Urinary bladder (tissue), 4 donors: Measurements from ENCODE around the gene PTPRN2. TPM values are rescaled to one million over a fixed set of nuclear protein-coding genes. Genes with fewer than 3 reads are reported as not detected.

Experiments used
- DNase-seq: peaks from one replicate; pipeline ENCODE4 v3.0.0-alpha.2; 2015; ENCODE audit errors: extremely low spot score
- H3K27ac ChIP-seq: one replicate; pipeline ENCODE4 v1.5.1; 2013; ENCODE audit warnings: low read depth, mild to moderate bottlenecking, moderate library complexity
- H3K36me3 ChIP-seq: one replicate; pipeline ENCODE4 v1.6.1; 2013; ENCODE audit warnings: mild to moderate bottlenecking, moderate library complexity; ENCODE audit not compliant: insufficient read depth
- H3K4me1 ChIP-seq: one replicate; pipeline ENCODE4 v1.6.1; 2013; ENCODE audit warnings: mild to moderate bottlenecking, moderate library complexity; ENCODE audit not compliant: insufficient read depth
- H3K4me3 ChIP-seq: one replicate; pipeline ENCODE4 v1.5.1; 2013; ENCODE audit warnings: low read depth, low read length
- WGBS: extraction: QIAGEN DNeasy Blood & Tissue Kit; methylation state at CpG from one replicate; pipeline ENCODE4 v1.1.7; 2013; 5-methylcytosine and 5-hydroxymethylcytosine counted together
- polyA plus RNA-seq: library from polyadenylated mRNA; stranded (reverse); fragments of 200-250 nt; gene quantifications from one replicate; pipeline ENCODE4 v1.2.3, GENCODE V29; 2013
- total RNA-seq: library from RNA; depleted of rRNA; stranded (reverse); fragments of >200 nt; gene quantifications from one replicate; pipeline ENCODE4 v1.2.3, GENCODE V29; 2014
- donor health status: healthy with polysubstance abuse.
- donor health status: healthy.

Gene PTPRN2
- total and polyA plus RNA-seq, 2 donors = 2.8 to 4.4 TPM

- 94% methylated on average over 3 of the region's 3 CpGs for WGBS
- Histone ChIP-seq H3K27ac (no peak overlapping the region), H3K4me1 (no peaks in the 10 kb centered on the region), H3K4me3 (no peak overlapping the region), H3K36me3 (no peaks in the 10 kb centered on the region)
- no peak for DNase-seq
Measured at GRCh38 chr7:157532068-157532467, 1055.6 kb downstream of the PTPRN2 start.

- Histone ChIP-seq H3K27ac (no peak overlapping the region), H3K36me3 (no peaks in the 10 kb centered on the region), H3K4me1 (no peaks in the 10 kb centered on the region), H3K4me3 (no peak overlapping the region)
- DNase-seq = no peak
- 66% methylated on average over 25 of the region's 25 CpGs for WGBS
Measured at GRCh38 chr7:157529768-157530560, 1057.7 kb downstream of the PTPRN2 start.

GRCh38 chr7:157528785-157529341 is 1058.8 kb downstream of the PTPRN2 start:
- H3K36me3 ChIP-seq = no peaks in the 10 kb centered on the region
- H3K4me3 ChIP-seq = no peak overlapping the region
- no peaks in the 10 kb centered on the region for H3K4me1 ChIP-seq
- DNase-seq = no peak
- no peak overlapping the region for H3K27ac ChIP-seq
- WGBS = 62% methylated on average over 19 of the region's 19 CpGs

GRCh38 chr7:157527686-157528085 is 1059.9 kb downstream of the PTPRN2 start:
- 88% methylated on average over 19 of the region's 19 CpGs for WGBS
- no peak overlapping the region for H3K4me3 ChIP-seq
- H3K27ac ChIP-seq = no peak overlapping the region
- no peaks in the 10 kb centered on the region for H3K4me1 ChIP-seq
- no peaks in the 10 kb centered on the region for H3K36me3 ChIP-seq
- DNase-seq = no peak

DNA sequence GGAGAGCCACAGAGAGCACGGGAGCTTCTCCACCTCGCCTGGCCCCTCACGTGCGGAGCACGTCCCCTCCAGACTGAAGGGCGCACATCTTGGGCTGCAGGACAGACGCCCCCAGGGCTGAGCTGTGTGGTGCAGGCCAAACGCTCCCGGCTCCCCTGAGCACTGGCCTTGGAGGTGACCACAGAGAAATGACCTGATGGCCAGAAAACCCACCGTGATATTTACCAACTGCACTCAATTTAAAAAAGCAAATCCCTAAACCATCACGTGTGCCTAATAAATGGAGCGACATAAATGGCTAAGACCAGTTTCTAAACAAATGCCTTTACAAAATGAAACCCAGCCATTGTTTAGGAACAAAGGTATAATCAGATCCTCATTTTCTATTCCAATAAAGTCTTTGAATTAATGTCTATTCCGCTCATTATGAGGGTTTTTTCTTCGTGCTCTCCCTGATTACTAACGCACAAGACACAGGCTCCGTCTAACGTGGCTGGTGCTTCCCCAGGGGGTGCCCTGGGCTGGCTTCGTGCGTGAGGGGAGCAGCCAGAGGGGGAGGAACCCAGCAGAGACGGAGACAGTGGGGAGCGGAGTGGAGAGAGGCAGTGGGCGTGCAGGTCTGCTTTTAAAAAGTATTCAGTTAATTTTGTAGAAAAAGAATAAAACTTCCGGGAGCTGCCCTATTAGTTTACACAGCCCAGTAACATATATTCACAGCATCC is 1060.5 kb downstream of the PTPRN2 start:
- Histone ChIP-seq H3K36me3 (no peaks in the 10 kb centered on the region), H3K4me3 (no peak overlapping the region), H3K4me1 (no peaks in the 10 kb centered on the region), H3K27ac (no peak overlapping the region)
- DNase-seq = no peak
- WGBS = 66% methylated on average over 23 of the region's 23 CpGs

DNA sequence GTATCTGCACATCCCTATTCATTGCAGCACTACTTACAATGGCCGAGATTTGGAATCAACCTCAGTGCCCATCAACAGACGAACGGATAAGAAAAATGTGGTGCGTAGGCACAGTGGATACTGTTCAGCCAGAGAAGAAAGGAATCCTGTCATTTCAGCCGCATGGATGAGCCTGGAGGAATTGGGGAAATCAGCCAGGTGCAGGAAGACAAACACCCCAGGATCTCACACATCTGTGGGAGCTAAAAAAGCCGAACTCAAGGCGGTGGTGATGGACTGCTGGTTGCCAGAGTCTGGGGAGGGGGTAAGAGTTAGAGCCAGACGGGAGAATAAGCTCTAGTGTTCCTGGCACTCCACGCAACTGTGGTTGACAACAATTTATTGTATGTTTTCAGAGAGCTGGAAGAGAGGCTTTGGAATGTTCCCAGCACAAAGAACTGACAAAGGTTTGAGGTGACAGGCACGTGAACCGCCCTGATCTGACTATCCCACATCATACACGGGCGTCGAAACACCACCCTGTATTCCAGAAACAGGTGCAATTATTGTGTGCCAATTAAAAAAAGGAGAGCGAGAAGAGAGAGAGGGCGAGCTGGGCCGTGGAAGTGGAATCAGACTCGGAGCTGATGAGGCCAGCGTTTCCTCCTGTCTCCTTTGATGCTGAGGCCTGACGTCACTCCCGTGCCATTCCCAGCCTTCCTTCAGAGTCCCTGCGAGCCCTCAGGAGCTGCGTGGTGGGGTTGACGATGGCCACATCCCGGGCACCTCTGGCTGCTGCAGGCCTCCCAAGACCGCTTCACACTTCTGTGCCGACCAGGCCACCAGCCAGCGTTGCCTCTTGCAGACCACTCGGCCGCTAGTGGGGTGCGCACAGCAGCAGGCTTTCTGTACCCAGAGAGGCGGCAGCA is 1061.4 kb downstream of the PTPRN2 start:
- Histone ChIP-seq H3K36me3 (no peaks in the 10 kb centered on the region), H3K4me1 (no peaks in the 10 kb centered on the region), H3K27ac (no peak overlapping the region), H3K4me3 (no peak overlapping the region)
- no peak for DNase-seq
- WGBS = 59% methylated on average over 32 of the region's 32 CpGs

DNA sequence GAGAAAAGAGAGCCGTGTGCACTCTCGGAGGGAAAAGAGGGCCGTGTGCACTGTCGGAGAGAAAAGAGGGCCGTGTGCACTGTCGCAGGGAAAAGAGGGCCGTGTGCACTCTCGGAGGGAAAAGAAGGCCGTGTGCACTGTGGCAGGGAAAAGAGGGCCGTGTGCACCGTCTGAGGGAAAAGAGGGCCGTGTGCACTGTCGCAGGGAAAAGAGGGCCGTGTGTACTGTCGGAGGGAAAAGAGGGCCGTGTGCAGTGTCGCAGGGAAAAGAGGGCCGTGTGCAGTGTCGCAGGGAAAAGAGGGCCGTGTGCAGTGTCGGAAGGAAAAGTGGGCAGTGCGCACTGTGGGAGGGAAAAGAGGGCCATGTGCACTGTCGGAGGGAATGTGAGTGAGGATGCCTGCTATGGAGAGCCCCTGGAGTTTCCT is 1062.1 kb downstream of the PTPRN2 start:
- Histone ChIP-seq H3K4me3 (no peak overlapping the region), H3K27ac (no peak overlapping the region), H3K4me1 (no peaks in the 10 kb centered on the region), H3K36me3 (no peaks in the 10 kb centered on the region)
- 81% methylated on average over 23 of the region's 23 CpGs for WGBS
- no peak for DNase-seq

DNA sequence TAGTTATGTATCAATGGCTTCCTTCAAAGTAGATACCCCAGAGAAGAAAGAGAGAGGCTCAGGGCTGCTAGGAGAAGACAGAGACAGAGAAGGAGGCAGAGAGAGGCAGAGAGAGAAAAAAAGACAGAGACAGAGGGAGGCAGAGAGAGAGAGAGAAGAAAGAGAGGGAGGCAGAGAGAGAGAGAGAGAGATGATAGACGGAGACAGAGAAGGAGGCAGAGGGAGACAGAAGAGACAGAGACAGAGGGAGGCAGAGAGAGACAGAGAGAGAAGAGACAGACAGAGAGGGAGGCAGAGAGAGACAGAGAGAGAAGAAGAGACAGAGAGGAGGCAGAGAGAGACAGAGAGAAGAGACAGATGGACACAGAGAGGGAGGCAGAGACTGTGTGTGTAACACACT is 1062.9 kb downstream of the PTPRN2 start:
- no peak for DNase-seq
- Histone ChIP-seq H3K4me1 (no peaks in the 10 kb centered on the region), H3K4me3 (no peak overlapping the region), H3K36me3 (no peaks in the 10 kb centered on the region), H3K27ac (no peak overlapping the region)
- WGBS = 87% methylated on average over 1 of the region's 1 CpG

GRCh38 chr7:157523766-157524421 is 1063.7 kb downstream of the PTPRN2 start:
- Histone ChIP-seq H3K36me3 (no peaks in the 10 kb centered on the region), H3K27ac (no peak overlapping the region), H3K4me3 (no peak overlapping the region), H3K4me1 (no peaks in the 10 kb centered on the region)
- 80% methylated on average over 20 of the region's 20 CpGs for WGBS
- no peak for DNase-seq

- no peak overlapping the region for H3K4me3 ChIP-seq
- DNase-seq = no peak
- no peaks in the 10 kb centered on the region for H3K4me1 ChIP-seq
- no peak overlapping the region for H3K27ac ChIP-seq
- 88% methylated on average over 13 of the region's 13 CpGs for WGBS
- H3K36me3 ChIP-seq = no peaks in the 10 kb centered on the region
Measured at GRCh38 chr7:157523371-157523765, 1064.3 kb downstream of the PTPRN2 start.

DNA sequence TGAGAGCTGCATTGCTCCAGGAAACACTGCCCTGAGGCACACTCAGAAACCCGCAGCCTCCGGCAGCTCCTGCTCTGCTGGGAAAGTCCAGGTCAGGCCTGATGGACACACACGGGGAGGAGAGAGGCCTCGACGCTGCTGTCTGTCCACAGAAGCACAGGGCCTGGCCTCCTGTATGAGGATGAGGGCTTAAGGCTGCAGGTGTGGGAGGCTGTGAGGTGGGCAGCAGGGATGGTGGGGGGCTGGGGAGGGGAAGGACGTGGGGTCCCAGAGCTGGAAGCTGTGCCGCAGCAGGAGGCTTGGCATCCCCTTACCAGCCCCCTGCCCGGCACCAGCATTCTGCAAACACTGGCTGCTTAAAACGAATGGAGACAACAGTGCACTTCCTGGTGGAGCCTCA is 1064.7 kb downstream of the PTPRN2 start:
- Histone ChIP-seq H3K4me3 (no peak overlapping the region), H3K36me3 (no peaks in the 10 kb centered on the region), H3K27ac (no peak overlapping the region), H3K4me1 (no peaks in the 10 kb centered on the region)
- WGBS = 47% methylated on average over 9 of the region's 9 CpGs
- DNase-seq = no peak

DNA sequence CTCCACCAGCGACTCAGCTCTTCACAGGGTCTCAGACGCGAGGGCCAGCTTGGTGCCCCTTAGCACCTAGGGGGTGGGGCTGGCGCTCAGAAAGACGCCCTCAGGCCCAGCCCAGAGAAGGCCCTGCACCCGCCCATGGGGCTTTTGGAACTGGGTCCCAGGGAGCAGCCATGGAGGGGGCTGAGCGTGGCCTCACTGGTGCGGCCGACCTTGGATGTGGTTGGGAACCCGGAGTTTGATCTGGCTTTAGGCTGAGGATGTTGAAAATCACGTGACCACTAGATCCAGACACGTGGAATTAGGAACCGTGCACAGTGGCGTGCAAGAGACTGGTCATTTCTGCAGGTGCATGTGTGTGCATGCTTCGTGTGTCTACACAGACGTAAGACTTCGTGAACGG is 1065.4 kb downstream of the PTPRN2 start:
- Histone ChIP-seq H3K4me3 (no peak overlapping the region), H3K36me3 (no peaks in the 10 kb centered on the region), H3K4me1 (no peaks in the 10 kb centered on the region), H3K27ac (no peak overlapping the region)
- no peak for DNase-seq
- WGBS = 87% methylated on average over 18 of the region's 18 CpGs

GRCh38 chr7:157521752-157522151 is 1065.9 kb downstream of the PTPRN2 start:
- no peak overlapping the region for H3K27ac ChIP-seq
- H3K4me3 ChIP-seq = no peak overlapping the region
- 85% methylated on average over 18 of the region's 18 CpGs for WGBS
- no peaks in the 10 kb centered on the region for H3K36me3 ChIP-seq
- H3K4me1 ChIP-seq = no peaks in the 10 kb centered on the region
- no peak for DNase-seq
